Frontal cortex (tissue), 4 donors: ENCODE data around the gene LHFPL2. TPM values are rescaled to one million over a fixed set of nuclear protein-coding genes. Genes with fewer than 3 reads are reported as not detected.

Experiments
- DNase-seq, 2 donors: peaks; one replicate each; pipeline ENCODE4 v3.0.0; 2012; ENCODE audit warnings: low spot score in 2 of 2
- FAIRE-seq: peaks from 2 replicates; lab custom pipeline; 2012; peaks lifted over from hg19 to GRCh38; lab: Jason Lieb, UNC
- total RNA-seq: library from RNA; depleted of rRNA; stranded (reverse); fragments of >200 nt; gene quantifications from one replicate; pipeline ENCODE4 v1.2.3, GENCODE V29; 2014
- donor health status: control.
- donor health status: control.
- donor health status: control.

The LHFPL2 gene
- total RNA-seq, 1 donor from 2014 or later: 23.2 TPM

DNA sequence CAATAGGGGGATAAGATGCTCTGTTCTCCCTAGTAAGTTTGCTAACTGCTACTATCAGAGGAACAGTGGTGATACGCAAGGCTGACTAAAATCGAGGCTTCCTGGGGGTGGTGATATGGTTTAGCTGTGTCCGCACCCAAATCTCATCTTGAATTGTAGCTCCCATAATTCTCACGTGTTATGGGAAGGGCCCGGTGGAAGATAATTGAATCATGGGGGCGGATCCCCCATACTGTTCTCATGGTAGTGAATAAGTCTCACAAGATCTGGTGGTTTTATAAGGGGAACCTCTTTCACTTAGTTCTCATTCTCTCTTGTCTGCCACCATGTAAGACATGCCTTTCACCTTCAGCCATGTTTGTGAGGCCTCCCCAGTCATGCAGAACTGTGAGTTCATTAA is 135.1 kb downstream of the LHFPL2 start:
- DNase-seq (no peak), FAIRE-seq (no peak)

DNA sequence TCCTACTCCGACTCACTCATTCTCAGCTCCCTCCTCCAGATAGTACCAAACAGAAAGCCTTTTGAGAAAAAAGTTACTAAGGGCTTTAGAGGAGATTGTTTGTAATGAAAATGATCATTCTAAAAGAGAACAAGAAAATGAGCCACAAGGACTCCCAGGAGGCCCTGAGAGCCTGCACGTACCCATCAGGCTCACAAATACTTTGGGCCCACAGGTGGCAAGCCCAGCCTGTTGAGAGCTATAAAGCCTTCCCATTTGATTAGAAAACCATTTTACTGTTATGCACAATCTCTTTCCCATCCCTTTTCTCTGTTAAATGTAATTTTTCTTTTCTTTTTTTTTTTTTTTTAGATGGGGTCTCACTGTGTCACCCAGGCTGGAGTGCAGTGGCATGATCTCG is 136.1 kb downstream of the LHFPL2 start:
- DNase-seq (no peak), FAIRE-seq (no peak)

DNA sequence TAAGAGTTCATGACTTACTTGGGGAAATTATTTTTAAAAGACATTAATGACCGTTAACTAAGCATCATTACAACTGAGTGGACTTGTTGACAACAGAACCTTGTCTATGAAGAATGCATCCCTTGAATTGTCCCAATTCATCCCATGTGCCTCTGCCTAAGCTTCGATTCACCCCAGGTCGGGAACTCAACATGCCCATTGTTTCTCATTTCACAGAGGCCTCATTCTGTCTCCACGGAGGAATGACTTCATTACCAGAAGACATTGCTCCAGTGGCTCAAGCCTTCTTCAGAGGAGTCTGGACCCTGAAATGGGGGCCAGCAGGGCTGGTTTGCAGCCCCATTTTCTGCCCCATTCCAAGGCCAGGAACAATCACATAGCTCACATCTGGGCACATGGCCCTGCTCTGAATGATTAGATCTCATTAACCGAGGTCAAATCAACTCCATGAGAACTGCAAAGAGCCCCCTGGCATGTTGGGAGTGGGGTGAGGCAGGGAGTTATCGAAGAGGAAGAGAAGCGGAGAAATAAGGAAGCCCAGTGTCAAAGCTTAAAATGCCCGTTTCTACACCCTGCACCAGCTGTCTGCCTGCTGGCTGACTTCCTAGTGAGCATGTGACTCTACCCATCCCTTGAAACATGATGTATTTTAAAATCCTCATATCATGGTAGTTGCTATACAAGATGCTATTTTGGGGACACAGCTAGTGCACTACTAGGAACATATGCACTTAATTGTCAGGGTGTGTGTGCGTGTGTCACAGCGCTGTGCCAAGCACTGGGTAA is 137.3 kb downstream of the LHFPL2 start:
- FAIRE-seq: no peak
- DNase-seq: no peak

DNA sequence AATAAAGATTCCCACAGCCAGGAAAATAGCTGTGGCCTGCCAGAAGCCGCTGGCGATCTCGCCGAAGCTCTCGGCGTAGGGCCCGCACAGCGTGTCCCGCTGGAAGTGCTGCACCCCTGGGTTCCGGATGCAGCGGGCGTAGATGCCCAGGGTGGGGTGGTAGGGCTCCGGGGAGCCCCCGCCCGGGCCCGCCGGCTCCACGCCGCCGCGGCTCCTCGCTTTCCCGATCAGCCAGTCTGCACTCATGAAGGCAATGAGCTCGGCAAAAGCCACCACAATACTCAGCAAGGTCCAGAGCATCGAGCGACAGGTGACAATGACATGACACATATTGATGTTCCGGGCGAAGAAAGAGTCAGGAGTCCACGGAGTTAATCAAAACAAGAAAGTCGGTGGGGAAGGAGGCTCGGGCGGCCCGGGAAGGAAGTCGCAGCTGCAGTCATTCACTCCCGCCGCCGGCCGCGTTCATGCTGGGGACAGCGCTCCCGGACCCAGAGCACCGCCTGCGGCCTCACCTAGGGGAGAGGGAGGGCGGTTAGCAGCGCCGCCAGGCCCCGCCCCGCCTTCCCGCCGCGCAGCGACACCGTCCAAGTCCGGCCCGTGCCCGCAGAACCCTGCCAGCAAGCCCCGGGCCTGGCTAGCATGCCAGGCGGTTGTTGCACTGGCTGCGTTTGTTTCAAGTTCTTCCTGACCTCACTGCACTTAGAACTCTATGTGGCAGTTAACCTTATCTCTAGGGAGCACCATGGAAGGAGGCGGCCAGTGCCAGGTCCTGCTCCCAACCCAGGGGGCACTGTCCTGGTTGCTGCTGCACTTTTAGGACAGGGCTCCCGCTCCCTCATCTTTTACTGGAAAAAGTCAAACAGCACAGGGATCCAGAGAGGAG is 138.4 kb downstream of the LHFPL2 start:
- DNase-seq (peak; percentile 56 to 58), FAIRE-seq (no peak)

DNA sequence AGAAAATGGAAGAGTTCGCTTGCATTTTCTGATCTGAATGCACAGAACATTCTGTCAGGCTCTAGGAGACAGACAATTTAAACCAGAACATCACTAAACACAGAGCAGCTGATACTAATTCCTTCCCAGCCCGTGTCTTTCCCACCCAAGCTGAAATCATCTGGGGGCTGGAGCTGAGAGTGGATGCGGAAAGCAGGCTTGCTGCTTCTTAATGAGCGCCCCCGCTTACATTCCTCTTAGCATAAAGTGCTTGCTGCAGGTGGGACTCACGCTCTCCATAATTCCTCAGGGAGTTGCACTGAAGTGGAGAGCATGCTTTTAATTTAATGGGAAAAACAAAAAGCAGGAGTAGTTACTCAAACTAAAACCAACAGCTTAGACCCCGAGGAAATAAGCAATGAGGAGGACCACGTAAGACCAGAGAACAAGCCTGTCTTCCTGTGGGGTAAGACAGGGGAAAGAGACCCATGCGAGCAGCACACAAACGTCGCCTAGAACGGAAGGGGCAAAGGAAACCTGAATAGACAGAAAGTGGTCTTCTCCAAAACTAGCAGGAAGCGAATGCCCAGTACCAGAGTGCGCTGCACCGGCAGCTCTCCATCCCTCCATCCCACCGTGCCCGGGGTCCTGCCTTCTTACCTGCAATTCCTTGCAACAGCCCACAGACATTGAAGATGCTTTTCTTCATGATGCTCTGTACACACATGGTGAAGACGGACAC is 139.3 kb downstream of the LHFPL2 start:
- DNase-seq: no peak
- FAIRE-seq: no peak

DNA sequence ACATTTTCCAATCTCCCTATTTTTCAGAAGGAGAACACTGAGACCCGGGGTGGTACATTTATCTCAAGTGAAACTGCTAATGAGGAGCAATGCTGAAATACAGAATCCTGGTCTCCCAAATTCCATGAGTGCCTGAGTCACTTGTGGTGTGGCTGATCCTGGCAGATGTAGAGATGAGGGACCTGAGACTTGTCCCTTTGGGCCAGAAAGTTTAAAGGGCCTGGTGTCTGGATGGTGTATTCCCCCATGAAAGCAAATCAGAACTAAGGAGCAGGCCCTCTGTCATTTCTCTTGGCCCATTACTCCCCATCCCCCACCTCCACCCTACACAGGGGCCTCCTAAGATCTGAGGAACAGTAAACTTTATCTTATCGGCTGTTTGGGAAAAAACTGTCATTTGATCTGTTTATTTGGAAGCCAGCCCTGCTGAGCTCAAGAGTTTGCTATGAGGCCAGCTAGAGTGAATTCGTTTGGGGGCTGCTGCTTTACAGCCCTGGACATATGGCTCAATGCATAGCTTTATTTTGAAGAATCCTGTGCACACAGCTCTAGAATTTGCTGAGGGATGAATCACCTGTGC is 140.3 kb downstream of the LHFPL2 start:
- FAIRE-seq (no peak), DNase-seq (no peak)

DNA sequence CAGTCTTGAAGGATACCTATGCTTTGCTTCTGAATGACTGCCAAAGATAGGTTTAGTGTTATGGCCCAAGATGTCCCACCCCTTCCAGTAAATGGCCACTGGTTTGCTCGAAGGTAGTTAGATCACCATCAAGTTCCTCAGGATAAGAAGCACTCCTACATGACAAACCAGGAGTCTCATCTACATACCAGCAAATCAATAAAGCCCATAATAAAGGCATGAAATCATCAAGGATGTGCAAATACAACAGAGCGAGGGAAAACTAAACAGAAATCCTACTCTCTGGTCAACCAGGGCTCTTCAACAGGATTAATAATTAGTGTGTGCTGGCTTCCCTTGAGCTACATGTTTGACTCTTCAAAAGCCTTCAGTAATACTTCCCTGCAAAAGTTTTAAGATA is 141.0 kb downstream of the LHFPL2 start:
- DNase-seq (no peak), FAIRE-seq (no peak)

DNA sequence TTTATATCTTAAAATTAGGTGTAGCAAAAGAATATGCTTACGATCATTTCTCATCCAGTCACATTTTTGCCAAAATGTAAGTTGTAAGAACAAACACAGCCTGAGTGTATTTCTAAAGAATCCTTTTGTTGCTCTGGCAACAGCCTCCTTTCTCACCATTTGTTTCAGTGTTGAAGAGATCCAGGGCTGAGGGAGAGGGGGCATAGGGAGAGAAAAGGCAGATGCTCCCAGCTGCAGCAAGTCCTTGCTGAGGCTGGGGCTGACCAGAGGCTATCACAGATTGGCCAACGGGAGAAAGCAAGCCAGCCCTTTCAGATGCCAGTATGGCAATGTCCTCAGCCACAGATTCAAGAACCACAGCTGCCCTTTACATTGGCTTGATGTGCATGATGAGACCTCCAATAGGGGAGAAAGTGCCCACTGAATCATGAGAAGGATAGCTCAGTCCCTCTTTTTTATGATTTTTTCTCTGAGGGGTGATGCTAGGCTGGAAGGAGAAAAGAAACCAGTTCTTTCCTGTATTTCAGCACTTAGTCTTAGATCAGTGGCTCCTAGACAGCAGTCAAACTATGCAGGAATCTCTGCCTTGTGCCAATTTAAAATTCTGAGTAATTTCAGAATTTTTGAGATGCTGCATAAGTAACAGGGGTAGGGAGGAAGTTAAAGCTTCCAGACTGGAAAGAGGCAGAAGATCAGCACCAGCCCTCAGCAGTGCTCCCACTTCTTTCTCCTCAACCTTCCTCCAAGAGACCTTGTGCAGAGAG is 142.1 kb downstream of the LHFPL2 start:
- no peak for DNase-seq
- FAIRE-seq: no peak

DNA sequence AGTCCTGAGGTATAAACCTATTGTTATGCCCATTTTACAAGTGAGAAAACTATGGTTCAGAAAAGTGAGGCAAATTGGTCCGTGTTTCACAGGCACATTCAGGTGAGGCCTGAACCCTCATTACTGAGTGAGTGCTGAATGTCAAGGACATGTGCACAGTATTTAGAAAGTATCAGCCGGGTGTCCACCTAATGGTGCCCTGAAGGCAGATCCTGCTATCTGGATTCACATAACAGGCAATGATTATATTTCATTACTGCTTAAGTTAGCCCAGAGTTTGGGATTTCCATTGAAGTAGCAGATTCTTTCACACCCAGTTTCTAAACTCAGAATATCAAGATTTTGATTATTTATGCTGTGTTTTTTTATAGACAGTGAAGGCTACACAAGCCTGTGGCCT is 142.7 kb downstream of the LHFPL2 start:
- no peak for DNase-seq
- FAIRE-seq: no peak

DNA sequence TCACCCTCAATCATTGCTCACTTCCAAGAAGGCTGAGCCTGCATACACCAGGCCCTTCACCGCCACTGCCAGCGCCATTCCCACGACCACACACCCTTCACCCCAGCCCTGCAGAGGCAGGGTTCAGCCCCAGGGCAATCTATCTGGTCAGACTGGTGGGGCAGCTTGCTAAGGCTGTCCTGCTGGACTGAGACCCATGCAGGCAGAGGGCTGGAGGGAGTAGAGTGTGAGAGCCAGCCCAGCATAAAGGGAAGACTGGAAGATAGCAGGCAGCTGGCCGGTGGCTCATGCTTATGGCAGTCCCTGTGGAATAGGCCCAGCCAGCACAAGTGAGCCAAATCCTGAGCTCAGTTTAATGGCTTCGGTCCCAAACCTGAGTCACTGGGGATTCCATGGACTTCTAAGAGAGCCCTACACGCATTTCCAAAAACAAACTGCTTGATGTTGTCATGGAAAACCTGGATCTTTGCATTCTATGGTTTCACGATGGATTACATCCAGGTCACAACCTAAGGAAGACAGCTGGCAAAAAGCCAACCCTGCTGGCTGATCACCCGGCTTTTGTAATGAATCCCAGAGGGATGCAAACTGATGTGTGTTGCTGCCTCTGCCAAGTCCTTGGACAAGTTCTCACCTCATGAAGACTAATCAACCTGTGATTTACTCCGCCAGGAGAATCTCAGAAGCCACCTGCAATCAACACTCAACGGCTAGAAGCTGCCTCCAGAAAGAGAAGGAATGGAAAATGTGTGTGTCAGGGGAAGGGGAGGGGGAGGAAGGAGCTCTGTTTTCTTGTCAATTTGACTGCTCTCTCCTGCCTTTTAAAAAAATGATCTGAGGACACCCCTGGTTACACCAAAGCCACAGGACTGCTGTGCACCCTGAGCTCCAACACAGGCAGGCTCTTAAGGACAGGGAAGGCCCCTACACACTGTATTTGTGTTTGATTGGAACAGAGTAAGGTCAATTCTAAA is 143.6 kb downstream of the LHFPL2 start:
- FAIRE-seq: no peak
- DNase-seq: peak; percentile 66 to 77

DNA sequence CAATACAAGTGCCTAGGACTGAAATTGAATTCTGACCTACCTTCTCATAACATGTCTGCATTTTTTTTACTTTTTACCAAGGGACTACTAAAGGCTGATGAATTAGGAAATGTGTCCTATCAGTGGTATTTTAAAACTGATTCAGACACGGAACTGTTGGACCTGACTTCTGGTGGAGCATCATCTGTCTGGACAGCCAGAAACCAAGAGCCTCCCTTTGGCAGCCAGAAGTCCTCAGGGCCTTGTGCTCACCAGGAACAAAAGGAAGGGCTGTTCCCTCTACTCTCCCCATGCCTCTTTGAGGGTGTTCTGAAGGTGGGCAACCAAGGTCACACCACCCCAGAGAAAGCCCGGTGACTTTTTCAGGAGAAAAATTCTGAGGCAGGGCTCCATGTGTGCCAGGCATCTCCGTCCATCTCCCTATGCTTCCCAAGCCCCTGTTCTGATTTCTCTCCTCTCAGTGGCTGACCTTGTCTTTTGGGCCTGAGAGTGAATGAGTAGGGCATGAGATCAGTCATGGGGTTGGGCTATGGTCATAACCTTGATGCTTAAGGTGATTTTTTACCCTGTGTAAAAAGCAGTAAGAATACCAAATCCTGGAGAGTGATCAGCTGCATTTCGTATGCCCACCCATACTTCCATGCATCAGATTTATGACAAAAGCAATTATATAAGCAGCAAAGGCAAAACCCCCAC is 144.5 kb downstream of the LHFPL2 start:
- FAIRE-seq (no peak), DNase-seq (no peak)

DNA sequence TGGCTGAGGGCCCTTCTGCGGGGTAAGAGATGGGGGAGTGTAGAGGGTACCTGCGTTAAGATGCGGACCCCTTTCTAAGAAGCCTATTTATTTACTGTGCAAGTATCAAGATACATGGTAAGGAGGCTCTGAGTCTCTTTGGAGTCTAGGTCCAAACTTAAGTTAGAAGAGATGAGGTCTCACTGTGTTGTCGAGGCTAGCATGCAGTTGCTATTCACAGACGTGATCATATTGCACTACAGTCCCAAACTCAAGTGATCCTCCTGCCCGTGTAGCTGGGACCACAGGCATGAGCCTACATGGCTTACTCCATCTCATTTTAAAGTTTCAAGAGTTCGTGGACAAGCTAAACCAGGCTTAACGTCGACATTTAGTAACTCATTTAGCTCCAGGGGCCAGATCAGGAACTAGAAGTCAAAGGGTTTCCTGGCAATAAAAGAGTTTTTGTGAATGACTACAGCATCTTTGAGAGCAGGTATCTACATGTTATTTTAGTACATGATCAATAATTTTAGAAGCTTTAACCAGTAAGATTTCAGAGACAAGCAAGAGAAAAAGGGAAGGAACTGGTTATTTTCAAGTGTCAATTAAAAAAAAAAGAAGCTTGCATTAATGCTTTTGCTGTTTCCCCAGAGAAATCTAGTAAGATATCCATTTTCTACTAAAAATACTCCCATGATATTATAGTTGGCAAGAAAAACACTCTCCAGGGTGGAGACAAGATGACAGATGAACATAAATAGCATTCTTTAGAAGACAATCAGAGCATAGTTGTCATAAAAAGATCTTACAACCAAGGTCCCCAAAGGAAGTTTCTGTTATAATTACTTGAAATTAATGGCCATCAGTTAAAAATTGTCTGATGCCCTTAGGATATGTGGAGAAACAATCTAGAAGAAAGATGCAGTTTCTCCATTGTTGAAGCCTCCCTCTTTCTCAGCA is 146.9 kb downstream of the LHFPL2 start:
- no peak for DNase-seq
- FAIRE-seq: no peak

DNA sequence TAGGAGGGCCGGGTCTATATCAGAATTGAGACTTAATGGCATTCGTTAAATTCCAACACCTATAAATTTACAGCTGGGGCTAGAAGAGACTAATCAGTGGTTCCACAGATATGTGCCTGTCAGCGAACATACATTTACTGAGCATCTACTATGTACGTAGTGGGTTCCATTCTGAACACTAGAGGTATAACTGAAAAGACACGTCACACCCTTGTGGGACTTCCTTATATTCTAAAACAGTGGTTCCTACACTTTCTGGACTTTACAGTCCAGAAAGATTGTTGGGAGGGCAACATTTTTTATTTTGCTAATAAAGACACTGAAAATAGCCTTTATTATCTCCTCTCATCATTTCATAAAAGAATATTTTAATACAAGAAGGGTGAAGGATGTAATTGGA is 147.7 kb downstream of the LHFPL2 start:
- DNase-seq: no peak

DNA sequence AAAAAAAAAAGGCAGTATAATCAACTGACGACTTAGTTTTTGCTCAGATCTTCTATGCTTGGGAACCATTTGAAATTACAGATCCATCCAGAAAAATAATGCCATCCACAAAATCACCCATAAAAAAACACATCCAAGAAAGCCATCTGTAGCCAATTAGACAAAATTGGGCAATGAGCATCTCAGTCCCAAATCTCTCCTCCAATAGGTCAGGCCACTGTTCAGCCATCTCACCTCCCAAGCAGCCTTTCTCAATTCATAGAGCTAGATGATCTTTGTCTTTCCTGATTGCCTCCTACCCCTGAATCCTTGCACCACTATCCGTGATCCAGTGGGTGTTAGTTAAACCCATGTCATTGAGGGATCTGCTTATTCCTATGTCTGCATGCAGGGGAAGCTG is 148.5 kb downstream of the LHFPL2 start:
- DNase-seq (no peak), FAIRE-seq (no peak)

More for the DNA sequence above, 147.7 kb downstream of the LHFPL2 start:
- FAIRE-seq: no peak

DNA sequence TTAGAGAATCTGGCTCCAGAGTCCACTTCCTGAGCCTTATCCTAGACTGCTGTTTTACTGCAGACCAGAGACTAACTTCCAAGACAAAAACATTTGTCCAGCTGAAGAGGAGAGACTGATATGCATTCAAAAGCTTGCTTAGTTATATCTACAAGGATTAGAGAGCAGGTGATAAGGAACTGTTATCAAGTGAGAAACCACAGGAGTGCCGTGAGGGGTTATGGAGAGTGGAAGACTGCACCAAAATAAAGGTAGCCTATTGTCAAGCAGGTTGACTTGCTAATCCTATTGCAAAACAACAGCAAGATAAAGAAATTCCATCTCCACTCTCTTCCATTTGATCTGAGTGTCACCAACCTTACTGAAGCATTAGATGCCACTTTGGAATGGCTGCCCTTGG is 149.1 kb downstream of the LHFPL2 start:
- no peak for FAIRE-seq
- no peak for DNase-seq
